ENCODE measurements around the gene MCC.

Gene MCC

DNA sequence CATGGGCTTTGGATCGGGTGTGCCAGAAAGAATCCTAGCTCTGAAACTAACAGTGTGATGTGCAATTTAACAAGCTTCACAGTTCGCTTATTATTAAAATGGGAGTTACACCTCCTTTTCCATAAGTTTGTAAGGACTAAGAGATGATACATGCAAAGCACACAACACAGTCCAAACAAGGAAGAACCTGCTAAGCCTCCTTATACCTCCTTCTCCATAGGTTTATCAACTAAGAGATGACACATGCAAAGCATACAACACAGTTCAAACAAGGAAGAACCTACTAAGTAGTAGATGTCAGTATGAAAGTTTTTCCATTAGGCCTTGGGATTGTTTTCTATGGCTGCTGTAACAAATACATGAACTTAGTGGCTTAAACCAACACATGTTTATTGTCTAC, 295.7 kb downstream of the MCC start:
- H3K27ac ChIP-seq: no peak overlapping the region
- TF ChIP-seq, protein P1, sequence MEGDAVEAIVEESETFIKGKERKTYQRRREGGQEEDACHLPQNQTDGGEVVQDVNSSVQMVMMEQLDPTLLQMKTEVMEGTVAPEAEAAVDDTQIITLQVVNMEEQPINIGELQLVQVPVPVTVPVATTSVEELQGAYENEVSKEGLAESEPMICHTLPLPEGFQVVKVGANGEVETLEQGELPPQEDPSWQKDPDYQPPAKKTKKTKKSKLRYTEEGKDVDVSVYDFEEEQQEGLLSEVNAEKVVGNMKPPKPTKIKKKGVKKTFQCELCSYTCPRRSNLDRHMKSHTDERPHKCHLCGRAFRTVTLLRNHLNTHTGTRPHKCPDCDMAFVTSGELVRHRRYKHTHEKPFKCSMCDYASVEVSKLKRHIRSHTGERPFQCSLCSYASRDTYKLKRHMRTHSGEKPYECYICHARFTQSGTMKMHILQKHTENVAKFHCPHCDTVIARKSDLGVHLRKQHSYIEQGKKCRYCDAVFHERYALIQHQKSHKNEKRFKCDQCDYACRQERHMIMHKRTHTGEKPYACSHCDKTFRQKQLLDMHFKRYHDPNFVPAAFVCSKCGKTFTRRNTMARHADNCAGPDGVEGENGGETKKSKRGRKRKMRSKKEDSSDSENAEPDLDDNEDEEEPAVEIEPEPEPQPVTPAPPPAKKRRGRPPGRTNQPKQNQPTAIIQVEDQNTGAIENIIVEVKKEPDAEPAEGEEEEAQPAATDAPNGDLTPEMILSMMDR (conservative IDR thresholded peaks at IDR 0.05): no peak

DNA sequence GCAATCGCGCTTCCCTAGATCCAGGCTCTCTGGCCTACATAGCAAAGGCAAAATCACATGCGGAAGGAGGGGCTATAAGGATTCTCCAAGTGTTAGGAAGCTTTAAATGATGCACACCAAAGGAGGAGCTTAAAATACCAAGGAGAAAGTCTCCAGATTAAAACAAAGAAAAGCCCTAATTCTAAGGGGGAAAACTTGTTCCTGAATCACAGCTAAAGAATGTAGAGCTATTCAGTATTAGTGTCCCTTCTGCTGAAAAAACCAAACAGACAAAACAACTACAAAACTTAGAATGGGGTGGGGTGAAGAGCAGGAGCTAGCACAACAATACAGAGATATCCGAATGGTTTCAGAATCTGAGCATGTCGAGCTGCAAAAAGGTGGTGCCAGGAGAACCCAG, 297.9 kb downstream of the MCC start:
- no peak overlapping the region for H3K27ac ChIP-seq
- TF ChIP-seq, protein P1 (conservative IDR thresholded peaks at IDR 0.05): no peak
- TF ChIP-seq ZFX (IDR thresholded peaks at IDR 0.05): no peak

DNA sequence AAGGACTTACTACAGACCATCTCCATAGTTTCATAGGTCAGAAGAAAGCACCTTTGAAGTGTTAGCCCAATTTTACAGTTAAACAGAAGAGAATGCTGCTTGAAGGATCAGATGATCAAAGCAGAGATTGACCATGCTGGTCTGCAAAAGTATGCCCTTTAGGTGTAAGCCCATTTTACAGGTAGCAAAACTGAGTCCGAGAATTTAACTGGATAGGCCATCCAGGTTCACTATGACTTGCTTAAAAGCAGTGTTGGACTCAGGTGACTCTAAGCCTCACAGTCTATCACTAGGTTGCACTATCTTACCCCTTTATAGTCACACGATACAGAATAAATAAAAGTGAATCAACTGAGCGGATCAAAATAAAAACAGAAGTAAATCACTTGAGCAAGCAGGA, 299.0 kb downstream of the MCC start:
- H3K27ac ChIP-seq: no peak overlapping the region
- TF ChIP-seq, protein P1 (conservative IDR thresholded peaks at IDR 0.05): no peak
- TF ChIP-seq ZFX (IDR thresholded peaks at IDR 0.05): no peak

DNA sequence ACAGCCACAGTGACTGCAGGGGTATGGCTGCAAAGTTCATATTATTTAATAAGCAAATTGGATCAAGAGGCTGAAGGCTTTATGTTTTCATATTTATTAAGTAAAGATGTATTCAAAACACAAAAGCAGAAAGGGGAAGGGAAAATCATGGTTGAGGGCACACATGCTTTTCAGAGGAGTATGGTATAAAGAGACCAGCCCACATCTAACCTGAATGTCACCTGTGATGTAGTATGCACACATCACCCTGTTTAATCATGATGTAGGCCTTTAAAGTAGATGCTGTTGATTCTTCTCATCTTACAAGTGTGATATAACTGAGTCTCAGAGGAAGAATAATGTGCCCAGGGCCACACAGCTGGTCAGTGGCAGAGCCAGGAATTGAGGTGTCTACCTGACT, 299.8 kb downstream of the MCC start:
- no peak for TF ChIP-seq ZFX (IDR thresholded peaks at IDR 0.05)
- TF ChIP-seq, protein P1 (conservative IDR thresholded peaks at IDR 0.05): no peak
- H3K27ac ChIP-seq: no peak overlapping the region

DNA sequence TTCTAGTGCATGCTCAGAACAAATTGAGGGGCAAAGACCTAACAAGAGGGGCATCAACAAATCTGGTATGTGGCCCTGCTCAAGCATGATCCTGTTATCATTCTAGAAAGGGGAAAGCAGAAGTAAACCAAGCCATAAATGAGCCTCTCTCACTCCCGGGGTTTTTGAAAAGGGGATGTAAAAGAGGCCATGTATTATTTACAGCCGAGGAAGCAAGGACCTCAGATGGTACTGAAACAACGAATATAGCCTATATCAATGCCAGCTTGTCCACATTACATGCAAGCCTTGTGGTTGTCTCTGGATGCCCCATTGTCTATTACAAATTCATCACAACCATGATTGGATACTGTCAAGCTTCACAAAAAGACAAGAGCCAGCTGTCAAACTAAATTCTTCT, 300.3 kb downstream of the MCC start:
- TF ChIP-seq, protein P1 (conservative IDR thresholded peaks at IDR 0.05): no peak
- TF ChIP-seq ZFX (IDR thresholded peaks at IDR 0.05): no peak
- no peak overlapping the region for H3K27ac ChIP-seq

DNA sequence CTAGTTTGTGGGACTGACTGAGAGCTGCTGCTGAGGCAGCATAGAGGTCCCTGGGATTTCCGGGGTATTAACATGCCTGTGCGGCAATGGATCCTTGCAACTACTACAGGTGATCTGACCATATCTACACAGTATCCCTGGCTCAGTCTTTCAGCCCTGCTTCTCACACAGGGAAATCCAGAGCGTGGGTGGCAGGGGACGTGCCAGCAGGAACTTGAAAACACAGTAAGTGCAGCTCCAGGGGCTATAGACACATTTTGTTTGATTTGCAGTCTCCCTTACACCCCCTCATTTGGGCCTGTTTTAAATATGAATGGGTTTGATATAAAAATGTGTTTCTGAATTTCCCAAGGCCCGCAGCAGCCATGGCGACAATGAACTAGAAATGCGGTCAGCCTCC, 302.2 kb downstream of the MCC start:
- TF ChIP-seq, protein P1 (conservative IDR thresholded peaks at IDR 0.05): no peak
- no peak for TF ChIP-seq ZFX (IDR thresholded peaks at IDR 0.05)
- H3K27ac ChIP-seq: no peak overlapping the region

DNA sequence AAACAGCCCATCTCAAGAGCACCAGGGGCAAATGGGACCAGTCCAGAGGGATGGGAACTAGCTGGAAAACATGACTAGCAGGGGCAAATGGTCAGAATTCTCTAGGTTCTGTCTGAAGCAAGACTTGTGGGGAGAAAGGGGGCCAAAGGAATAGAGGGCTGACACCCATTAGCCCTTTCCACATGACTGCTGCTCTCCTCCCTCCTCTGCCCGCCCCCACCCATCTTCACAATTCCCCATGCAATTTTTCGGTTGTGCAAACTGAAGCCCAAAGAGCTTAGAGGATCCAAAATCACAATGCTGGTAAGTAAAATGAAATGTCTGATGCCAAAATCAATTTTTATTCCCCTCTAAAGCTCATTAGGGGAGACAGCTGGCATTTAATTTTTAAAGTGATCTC, 304.6 kb downstream of the MCC start:
- TF ChIP-seq, protein P1 (conservative IDR thresholded peaks at IDR 0.05): no peak
- no peak for TF ChIP-seq ZFX (IDR thresholded peaks at IDR 0.05)

More for the DNA sequence above, 304.6 kb downstream of the MCC start:
- no peak overlapping the region for H3K27ac ChIP-seq
